Erythroblast (primary cell): ENCODE data around the gene POC1B.

Source experiments
- GATA1 ChIP-seq: IDR thresholded peaks from 2 replicates; pipeline ENCODE4 v1.6.1; 2011; ENCODE audit warnings: low read depth, mild to moderate bottlenecking, control low read depth, low read length, moderate library complexity
- POLR2A ChIP-seq: IDR thresholded peaks from 2 replicates; pipeline ENCODE4 v1.6.1; 2011; ENCODE audit warnings: mild to moderate bottlenecking, low read length

GRCh38 chr12:89414851-89415250 lies 111.0 kb downstream of the POC1B start:
- TF ChIP-seq POLR2A (no peak), GATA1 (no peak)
